HepG2 (cell line): ENCODE measurements around the gene CAPN10. TPM values are rescaled to one million over a fixed set of nuclear protein-coding genes. Genes with fewer than 3 reads are reported as not detected.

Source experiments
- KLF12 ChIP-seq: sonication (generic); formaldehyde crosslinking; IDR thresholded peaks from 2 replicates; pipeline ENCODE4 v1.4.0; 2020; ENCODE audit warnings: missing genetic modification reagents, borderline replicate concordance
- MAFF ChIP-seq: IDR thresholded peaks from 2 replicates; pipeline ENCODE4 v1.6.1; 2011; ENCODE audit warnings: low read depth, low read length, improper control_type of control experiment
- MZF1 ChIP-seq: sonication (generic); formaldehyde crosslinking; IDR thresholded peaks from 2 replicates; pipeline ENCODE4 v1.8.1; 2023; ENCODE audit warnings: mild to moderate bottlenecking, missing genetic modification reagents, borderline replicate concordance
- NR2F2 ChIP-seq: IDR thresholded peaks from 2 replicates; pipeline ENCODE4 v1.6.1; 2012; ENCODE audit warnings: low read depth, inconsistent platforms, borderline replicate concordance
- PAWR ChIP-seq: sonication (generic); formaldehyde crosslinking; IDR thresholded peaks from 2 replicates; pipeline ENCODE4 v1.4.0; 2020; ENCODE audit warnings: missing genetic modification reagents, mild to moderate bottlenecking, borderline replicate concordance
- SMARCC2 ChIP-seq: fragments of 450-650 bp; IDR thresholded peaks from 2 replicates; pipeline ENCODE4 v1.6.1; 2017; ENCODE audit warnings: antibody characterized with exemption, mild to moderate bottlenecking
- TARDBP ChIP-seq: sonication (generic); formaldehyde crosslinking; IDR thresholded peaks from 2 replicates; pipeline ENCODE4 v1.8.0; 2022; ENCODE audit warnings: mild to moderate bottlenecking, missing genetic modification reagents
- THAP11 ChIP-seq: IDR thresholded peaks from 2 replicates; pipeline ENCODE4 v1.6.1; 2016; ENCODE audit warnings: missing biosample characterization, missing genetic modification reagents
- YEATS2 ChIP-seq: sonication (generic); formaldehyde crosslinking; IDR thresholded peaks from 2 replicates; pipeline ENCODE4 v1.4.0; 2020; ENCODE audit warnings: missing genetic modification reagents, borderline replicate concordance
- ZNF235 ChIP-seq: sonication (generic); formaldehyde crosslinking; IDR thresholded peaks from 2 replicates; pipeline ENCODE4 v1.8.1; 2023; ENCODE audit warnings: mild to moderate bottlenecking, missing genetic modification reagents, borderline replicate concordance
- ZNF616 ChIP-seq: sonication (generic); formaldehyde crosslinking; IDR thresholded peaks from 2 replicates; pipeline ENCODE4 v1.5.0; 2020; ENCODE audit warnings: low read depth, mild to moderate bottlenecking, missing genetic modification reagents
- polyA plus RNA-seq, 8 experiments: library from polyadenylated mRNA; depleted of rRNA in 3 of 8; stranded (reverse) in 7 of 8; unstranded in 1 of 8; fragments of >200 nt; fragmentation: Illumina TruSeq in 4 of 8; extraction: Trizol in 4 of 8; gene quantifications; 2 replicates each; pipeline versions ENCODE4 v1.2.1 to v1.2.3, GENCODE V29; 2011 to 2016; ENCODE audit warnings: low read depth in 4 of 8, missing spikeins in 1 of 8, mixed read lengths in 1 of 8; ENCODE audit not compliant: insufficient read depth in 1 of 8
- total RNA-seq, 5 experiments: library from RNA; depleted of rRNA; stranded (reverse); fragments of >200 nt; fragmentation: Illumina TruSeq; extraction: Trizol; gene quantifications; 2 replicates each; pipeline ENCODE4 v1.2.3, GENCODE V29; 2016; ENCODE audit warnings: low read depth in 1 of 5
- TF ChIP-seq, protein P1 (sequence below): sonication (generic); formaldehyde crosslinking; conservative IDR thresholded peaks from 2 replicates; pipeline ENCODE4 v1.4.0; 2020; ENCODE audit warnings: missing genetic modification reagents
- TF ChIP-seq, protein P2 (sequence below): IDR thresholded peaks from 2 replicates; pipeline ENCODE4 v1.6.1; 2012; ENCODE audit warnings: inconsistent platforms
- TF ChIP-seq, protein P3 (sequence below): sonication (generic); formaldehyde crosslinking; conservative IDR thresholded peaks from 2 replicates; pipeline ENCODE4 v1.4.0; 2020; ENCODE audit warnings: missing genetic modification reagents
- TF ChIP-seq, protein P4 (sequence below): sonication (generic); formaldehyde crosslinking; IDR thresholded peaks from 2 replicates; pipeline ENCODE4 v1.8.1; 2023; ENCODE audit warnings: mild to moderate bottlenecking, inconsistent platforms, moderate library complexity, missing genetic modification reagents, borderline replicate concordance
- TF ChIP-seq, protein P5 (sequence below): sonication (generic); formaldehyde crosslinking; IDR thresholded peaks from 2 replicates; pipeline ENCODE4 v1.5.0; 2020; ENCODE audit warnings: missing genetic modification reagents
- TF ChIP-seq, protein P6 (sequence below): sonication (generic); formaldehyde crosslinking; IDR thresholded peaks from 2 replicates; pipeline ENCODE4 v1.4.0; 2020; ENCODE audit warnings: missing genetic modification reagents
- TF ChIP-seq, protein P7 (sequence below): sonication (generic); formaldehyde crosslinking; IDR thresholded peaks from 2 replicates; pipeline ENCODE4 v1.5.1; 2020; ENCODE audit warnings: missing genetic modification reagents, mild to moderate bottlenecking, borderline replicate concordance

CAPN10 gene
- total and polyA plus RNA-seq, 2 of the 13 experiments (the other 11 are each of a cell fraction or from before 2014, with no cell fraction given) = 27.6 to 32.4 TPM

DNA sequence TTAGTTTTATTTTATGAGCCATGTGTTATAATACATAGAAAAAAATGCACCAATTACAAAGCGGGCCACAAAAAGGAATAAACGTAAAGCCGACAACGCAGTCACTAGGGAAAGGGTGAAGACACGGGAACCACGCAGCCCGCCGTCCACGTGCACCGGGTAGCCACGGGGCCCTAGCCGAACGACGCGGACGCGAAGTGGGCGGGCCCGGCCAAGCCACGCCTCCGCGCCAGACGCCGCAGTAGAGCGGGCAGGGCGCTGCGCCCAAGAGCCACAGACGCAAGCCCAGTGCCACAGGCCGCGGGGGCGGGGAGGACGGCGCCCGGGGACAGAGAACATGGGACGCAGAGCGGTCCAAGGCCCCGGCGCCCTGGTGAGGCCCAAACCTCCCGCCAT lies 26.5 kb upstream of the CAPN10 start, which contains the start of gene DUSP28 (continued):
- TF ChIP-seq NR2F2 (peak; percentile 12; the same call in 1 of the 2 replicates), KLF12 (CRISPR knock-in tag) (peak; percentile 68; the same call in 1 of the 2 replicates), YEATS2 (peak; percentile 77; the same call in 1 of the 2 replicates), MZF1 (no peak), TARDBP (no peak), ZNF235 (CRISPR knock-in tag) (no peak; the same call in none of the 2 replicates), THAP11 (CRISPR knock-in tag) (peak; percentile 80), PAWR (CRISPR knock-in tag) (no peak), SMARCC2 (no peak), MAFF (no peak), ZNF616 (CRISPR knock-in tag) (peak; percentile 92; the same call in 1 of the 2 replicates)
- TF ChIP-seq, protein P1, sequence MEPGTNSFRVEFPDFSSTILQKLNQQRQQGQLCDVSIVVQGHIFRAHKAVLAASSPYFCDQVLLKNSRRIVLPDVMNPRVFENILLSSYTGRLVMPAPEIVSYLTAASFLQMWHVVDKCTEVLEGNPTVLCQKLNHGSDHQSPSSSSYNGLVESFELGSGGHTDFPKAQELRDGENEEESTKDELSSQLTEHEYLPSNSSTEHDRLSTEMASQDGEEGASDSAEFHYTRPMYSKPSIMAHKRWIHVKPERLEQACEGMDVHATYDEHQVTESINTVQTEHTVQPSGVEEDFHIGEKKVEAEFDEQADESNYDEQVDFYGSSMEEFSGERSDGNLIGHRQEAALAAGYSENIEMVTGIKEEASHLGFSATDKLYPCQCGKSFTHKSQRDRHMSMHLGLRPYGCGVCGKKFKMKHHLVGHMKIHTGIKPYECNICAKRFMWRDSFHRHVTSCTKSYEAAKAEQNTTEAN (CRISPR knock-in tag) = peak; percentile 59; the same call in 1 of the 2 replicates
- TF ChIP-seq, protein P2, sequence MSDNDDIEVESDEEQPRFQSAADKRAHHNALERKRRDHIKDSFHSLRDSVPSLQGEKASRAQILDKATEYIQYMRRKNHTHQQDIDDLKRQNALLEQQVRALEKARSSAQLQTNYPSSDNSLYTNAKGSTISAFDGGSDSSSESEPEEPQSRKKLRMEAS = peak; percentile 100
- TF ChIP-seq, protein P3, sequence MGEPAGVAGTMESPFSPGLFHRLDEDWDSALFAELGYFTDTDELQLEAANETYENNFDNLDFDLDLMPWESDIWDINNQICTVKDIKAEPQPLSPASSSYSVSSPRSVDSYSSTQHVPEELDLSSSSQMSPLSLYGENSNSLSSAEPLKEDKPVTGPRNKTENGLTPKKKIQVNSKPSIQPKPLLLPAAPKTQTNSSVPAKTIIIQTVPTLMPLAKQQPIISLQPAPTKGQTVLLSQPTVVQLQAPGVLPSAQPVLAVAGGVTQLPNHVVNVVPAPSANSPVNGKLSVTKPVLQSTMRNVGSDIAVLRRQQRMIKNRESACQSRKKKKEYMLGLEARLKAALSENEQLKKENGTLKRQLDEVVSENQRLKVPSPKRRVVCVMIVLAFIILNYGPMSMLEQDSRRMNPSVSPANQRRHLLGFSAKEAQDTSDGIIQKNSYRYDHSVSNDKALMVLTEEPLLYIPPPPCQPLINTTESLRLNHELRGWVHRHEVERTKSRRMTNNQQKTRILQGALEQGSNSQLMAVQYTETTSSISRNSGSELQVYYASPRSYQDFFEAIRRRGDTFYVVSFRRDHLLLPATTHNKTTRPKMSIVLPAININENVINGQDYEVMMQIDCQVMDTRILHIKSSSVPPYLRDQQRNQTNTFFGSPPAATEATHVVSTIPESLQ (CRISPR knock-in tag) = no peak
- TF ChIP-seq, protein P4, sequence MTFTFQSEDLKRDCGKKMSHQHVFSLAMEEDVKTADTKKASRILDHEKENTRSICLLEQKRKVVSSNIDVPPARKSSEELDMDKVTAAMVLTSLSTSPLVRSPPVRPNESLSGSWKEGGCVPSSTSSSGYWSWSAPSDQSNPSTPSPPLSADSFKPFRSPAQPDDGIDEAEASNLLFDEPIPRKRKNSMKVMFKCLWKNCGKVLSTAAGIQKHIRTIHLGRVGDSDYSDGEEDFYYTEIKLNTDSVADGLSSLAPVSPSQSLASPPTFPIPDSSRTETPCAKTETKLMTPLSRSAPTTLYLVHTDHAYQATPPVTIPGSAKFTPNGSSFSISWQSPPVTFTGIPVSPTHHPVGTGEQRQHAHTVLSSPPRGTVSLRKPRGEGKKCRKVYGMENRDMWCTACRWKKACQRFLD (CRISPR knock-in tag) = peak; percentile 39; the same call in 1 of the 2 replicates
- TF ChIP-seq, protein P5, sequence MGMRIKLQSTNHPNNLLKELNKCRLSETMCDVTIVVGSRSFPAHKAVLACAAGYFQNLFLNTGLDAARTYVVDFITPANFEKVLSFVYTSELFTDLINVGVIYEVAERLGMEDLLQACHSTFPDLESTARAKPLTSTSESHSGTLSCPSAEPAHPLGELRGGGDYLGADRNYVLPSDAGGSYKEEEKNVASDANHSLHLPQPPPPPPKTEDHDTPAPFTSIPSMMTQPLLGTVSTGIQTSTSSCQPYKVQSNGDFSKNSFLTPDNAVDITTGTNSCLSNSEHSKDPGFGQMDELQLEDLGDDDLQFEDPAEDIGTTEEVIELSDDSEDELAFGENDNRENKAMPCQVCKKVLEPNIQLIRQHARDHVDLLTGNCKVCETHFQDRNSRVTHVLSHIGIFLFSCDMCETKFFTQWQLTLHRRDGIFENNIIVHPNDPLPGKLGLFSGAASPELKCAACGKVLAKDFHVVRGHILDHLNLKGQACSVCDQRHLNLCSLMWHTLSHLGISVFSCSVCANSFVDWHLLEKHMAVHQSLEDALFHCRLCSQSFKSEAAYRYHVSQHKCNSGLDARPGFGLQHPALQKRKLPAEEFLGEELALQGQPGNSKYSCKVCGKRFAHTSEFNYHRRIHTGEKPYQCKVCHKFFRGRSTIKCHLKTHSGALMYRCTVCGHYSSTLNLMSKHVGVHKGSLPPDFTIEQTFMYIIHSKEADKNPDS (CRISPR knock-in tag) = no peak
- TF ChIP-seq, protein P6, sequence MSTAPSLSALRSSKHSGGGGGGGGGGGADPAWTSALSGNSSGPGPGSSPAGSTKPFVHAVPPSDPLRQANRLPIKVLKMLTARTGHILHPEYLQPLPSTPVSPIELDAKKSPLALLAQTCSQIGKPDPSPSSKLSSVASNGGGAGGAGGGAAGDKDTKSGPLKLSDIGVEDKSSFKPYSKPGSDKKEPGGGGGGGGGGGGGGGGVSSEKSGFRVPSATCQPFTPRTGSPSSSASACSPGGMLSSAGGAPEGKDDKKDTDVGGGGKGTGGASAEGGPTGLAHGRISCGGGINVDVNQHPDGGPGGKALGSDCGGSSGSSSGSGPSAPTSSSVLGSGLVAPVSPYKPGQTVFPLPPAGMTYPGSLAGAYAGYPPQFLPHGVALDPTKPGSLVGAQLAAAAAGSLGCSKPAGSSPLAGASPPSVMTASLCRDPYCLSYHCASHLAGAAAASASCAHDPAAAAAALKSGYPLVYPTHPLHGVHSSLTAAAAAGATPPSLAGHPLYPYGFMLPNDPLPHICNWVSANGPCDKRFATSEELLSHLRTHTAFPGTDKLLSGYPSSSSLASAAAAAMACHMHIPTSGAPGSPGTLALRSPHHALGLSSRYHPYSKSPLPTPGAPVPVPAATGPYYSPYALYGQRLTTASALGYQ (CRISPR knock-in tag) = peak; percentile 67; the same call in 1 of the 2 replicates
- TF ChIP-seq, protein P7, sequence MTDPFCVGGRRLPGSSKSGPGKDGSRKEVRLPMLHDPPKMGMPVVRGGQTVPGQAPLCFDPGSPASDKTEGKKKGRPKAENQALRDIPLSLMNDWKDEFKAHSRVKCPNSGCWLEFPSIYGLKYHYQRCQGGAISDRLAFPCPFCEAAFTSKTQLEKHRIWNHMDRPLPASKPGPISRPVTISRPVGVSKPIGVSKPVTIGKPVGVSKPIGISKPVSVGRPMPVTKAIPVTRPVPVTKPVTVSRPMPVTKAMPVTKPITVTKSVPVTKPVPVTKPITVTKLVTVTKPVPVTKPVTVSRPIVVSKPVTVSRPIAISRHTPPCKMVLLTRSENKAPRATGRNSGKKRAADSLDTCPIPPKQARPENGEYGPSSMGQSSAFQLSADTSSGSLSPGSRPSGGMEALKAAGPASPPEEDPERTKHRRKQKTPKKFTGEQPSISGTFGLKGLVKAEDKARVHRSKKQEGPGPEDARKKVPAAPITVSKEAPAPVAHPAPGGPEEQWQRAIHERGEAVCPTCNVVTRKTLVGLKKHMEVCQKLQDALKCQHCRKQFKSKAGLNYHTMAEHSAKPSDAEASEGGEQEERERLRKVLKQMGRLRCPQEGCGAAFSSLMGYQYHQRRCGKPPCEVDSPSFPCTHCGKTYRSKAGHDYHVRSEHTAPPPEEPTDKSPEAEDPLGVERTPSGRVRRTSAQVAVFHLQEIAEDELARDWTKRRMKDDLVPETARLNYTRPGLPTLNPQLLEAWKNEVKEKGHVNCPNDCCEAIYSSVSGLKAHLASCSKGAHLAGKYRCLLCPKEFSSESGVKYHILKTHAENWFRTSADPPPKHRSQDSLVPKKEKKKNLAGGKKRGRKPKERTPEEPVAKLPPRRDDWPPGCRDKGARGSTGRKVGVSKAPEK (CRISPR knock-in tag) = no peak
